ENCODE data around the gene ADAM22.

The ADAM22 gene

DNA sequence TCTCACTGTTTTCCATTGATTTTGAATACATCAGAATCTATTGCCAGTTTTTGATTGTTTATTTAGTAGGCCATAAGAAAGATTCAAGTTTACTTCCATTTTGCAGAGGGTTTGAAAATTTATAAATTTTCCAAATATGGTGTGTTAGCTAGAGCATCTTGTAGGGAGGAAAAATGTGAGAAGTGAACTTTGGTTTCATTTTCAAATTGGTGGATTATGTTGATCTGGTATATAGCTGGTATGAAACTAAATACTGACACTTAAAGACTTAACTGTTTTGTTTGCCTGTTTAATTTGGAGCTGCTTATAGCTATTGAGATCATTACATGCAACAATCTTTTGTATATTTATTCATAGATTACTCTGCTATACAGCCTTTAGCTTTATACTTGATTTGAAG, 108.1 kb downstream of the ADAM22 start:
- TF ChIP-seq, protein P1, sequence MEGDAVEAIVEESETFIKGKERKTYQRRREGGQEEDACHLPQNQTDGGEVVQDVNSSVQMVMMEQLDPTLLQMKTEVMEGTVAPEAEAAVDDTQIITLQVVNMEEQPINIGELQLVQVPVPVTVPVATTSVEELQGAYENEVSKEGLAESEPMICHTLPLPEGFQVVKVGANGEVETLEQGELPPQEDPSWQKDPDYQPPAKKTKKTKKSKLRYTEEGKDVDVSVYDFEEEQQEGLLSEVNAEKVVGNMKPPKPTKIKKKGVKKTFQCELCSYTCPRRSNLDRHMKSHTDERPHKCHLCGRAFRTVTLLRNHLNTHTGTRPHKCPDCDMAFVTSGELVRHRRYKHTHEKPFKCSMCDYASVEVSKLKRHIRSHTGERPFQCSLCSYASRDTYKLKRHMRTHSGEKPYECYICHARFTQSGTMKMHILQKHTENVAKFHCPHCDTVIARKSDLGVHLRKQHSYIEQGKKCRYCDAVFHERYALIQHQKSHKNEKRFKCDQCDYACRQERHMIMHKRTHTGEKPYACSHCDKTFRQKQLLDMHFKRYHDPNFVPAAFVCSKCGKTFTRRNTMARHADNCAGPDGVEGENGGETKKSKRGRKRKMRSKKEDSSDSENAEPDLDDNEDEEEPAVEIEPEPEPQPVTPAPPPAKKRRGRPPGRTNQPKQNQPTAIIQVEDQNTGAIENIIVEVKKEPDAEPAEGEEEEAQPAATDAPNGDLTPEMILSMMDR (IDR thresholded peaks at IDR 0.05; ENCODE audit: borderline replicate concordance, control extremely low read depth, extremely low read depth, insufficient read depth, missing control alignments): no peak
- DNase-seq (ENCODE audit: low spot score): peak; percentile 39
- in situ Hi-C loops (cut with MboI; ENCODE audit: low sequenced_read_pairs, unreplicated experiment): no loop called here

DNA sequence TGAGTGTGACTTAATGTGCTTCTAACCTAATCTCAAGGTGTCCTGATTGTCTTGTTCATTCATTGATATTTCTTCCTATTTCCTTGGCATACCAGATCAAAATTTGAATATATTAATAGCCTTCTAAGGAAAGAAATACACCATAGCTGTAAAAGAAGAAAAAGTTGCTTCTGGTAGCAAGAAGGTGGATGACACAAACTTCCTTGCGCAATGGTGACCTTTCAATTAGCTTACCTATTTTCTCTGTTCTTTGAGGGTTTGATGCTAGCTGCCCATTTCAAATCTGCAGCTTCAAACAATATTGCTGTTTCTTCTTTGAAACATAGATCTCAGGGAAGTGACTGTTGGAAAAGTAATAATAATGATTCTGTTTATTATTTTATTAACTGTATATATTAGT, 108.8 kb downstream of the ADAM22 start:
- TF ChIP-seq, protein P1 (IDR thresholded peaks at IDR 0.05; ENCODE audit: borderline replicate concordance, control extremely low read depth, extremely low read depth, insufficient read depth, missing control alignments): no peak
- no peak for DNase-seq (ENCODE audit: low spot score)
- in situ Hi-C loops (cut with MboI; ENCODE audit: low sequenced_read_pairs, unreplicated experiment): no loop called here

DNA sequence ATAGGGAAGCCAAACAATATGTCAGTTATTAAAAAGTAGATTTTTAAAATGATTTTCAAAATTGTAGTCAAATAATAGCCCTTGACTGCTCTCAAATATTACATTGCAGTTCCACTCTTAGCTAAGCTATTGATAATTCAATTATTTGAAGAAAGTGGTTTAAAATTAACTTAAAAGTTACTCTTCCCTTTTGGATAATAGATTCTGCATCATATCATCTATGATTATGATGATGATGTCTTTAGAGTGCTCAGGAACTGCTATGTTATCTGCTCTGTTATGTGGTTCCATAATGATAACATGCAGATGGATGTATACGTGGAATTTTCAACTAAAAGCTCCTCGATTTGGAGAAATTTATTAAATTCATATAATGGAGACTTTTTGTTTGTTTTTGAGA, 110.0 kb downstream of the ADAM22 start:
- DNase-seq (ENCODE audit: low spot score): no peak
- TF ChIP-seq, protein P1 (IDR thresholded peaks at IDR 0.05; ENCODE audit: borderline replicate concordance, control extremely low read depth, extremely low read depth, insufficient read depth, missing control alignments): no peak
- in situ Hi-C loops (cut with MboI; ENCODE audit: low sequenced_read_pairs, unreplicated experiment): no loop called here

GRCh38 chr7:88046839-88047573, 113.0 kb downstream of the ADAM22 start:
- TF ChIP-seq, protein P1 (IDR thresholded peaks at IDR 0.05; ENCODE audit: borderline replicate concordance, control extremely low read depth, extremely low read depth, insufficient read depth, missing control alignments): no peak
- no peak for DNase-seq (ENCODE audit: low spot score)
- in situ Hi-C loops (cut with MboI; ENCODE audit: low sequenced_read_pairs, unreplicated experiment): no loop called here

GRCh38 chr7:88057655-88058054, 123.6 kb downstream of the ADAM22 start:
- DNase-seq (ENCODE audit: low spot score): no peak
- TF ChIP-seq, protein P1 (IDR thresholded peaks at IDR 0.05; ENCODE audit: borderline replicate concordance, control extremely low read depth, extremely low read depth, insufficient read depth, missing control alignments): no peak
- in situ Hi-C loops (cut with MboI; ENCODE audit: low sequenced_read_pairs, unreplicated experiment): no loop called here

- in situ Hi-C loops (cut with MboI; ENCODE audit: low sequenced_read_pairs, unreplicated experiment): no loop called here
- TF ChIP-seq, protein P1 (IDR thresholded peaks at IDR 0.05; ENCODE audit: borderline replicate concordance, control extremely low read depth, extremely low read depth, insufficient read depth, missing control alignments): no peak
- no peak for DNase-seq (ENCODE audit: low spot score)
Measured at GRCh38 chr7:88062238-88062637, 128.2 kb downstream of the ADAM22 start.

Measured in GM13976 (cell line).